Endothelial cell of umbilical vein (primary cell): ENCODE data around the gene MED8.

Source experiments
- CTCF ChIP-seq, 2 donors: IDR thresholded peaks; 1 replicate in 1 of 2; 2 replicates in 1 of 2; pipeline ENCODE4 v1.5.1; 2011; ENCODE audit warnings: low read length in 2 of 2, mild to moderate bottlenecking in 2 of 2, moderate library complexity in 2 of 2, control low read depth in 1 of 2, inconsistent platforms in 1 of 2, low read depth in 1 of 2; ENCODE audit not compliant: insufficient read depth in 1 of 2; ENCODE audit errors: extremely low read depth in 1 of 2
- EZH2 ChIP-seq: IDR thresholded peaks from 2 replicates; pipeline ENCODE4 v1.6.1; 2012; ENCODE audit warnings: borderline replicate concordance, low read depth, mild to moderate bottlenecking, moderate library complexity, low read length, inconsistent platforms; ENCODE audit not compliant: severe bottlenecking
- GATA2 ChIP-seq: IDR thresholded peaks from 2 replicates; pipeline ENCODE4 v1.7.0; 2011; ENCODE audit warnings: low read depth, mild to moderate bottlenecking, moderate library complexity, mixed read lengths, low read length; ENCODE audit not compliant: insufficient read length, insufficient read depth
- JUN ChIP-seq: IDR thresholded peaks from 2 replicates; pipeline ENCODE4 v1.6.1; 2011; ENCODE audit warnings: borderline replicate concordance, low read depth; ENCODE audit not compliant: insufficient read length, insufficient read depth
- MAX ChIP-seq: IDR thresholded peaks from 2 replicates; pipeline ENCODE4 v1.6.1; 2011; ENCODE audit not compliant: insufficient read depth, insufficient read length
- MYC ChIP-seq: IDR thresholded peaks from one replicate; pipeline ENCODE4 v1.6.1; 2011; ENCODE audit warnings: mild to moderate bottlenecking, low read depth, low read length
- POLR2A ChIP-seq: IDR thresholded peaks from 2 replicates; pipeline ENCODE4 v1.6.1; 2012; ENCODE audit warnings: low read depth, mild to moderate bottlenecking, control low read depth, low read length
- POLR2AphosphoS5 ChIP-seq: IDR thresholded peaks from 2 replicates; pipeline ENCODE4 v1.6.1; 2012; ENCODE audit warnings: low read depth, mild to moderate bottlenecking, control low read depth, low read length, moderate library complexity; ENCODE audit not compliant: insufficient read depth

GRCh38 chr1:43368646-43369020 lies 21.0 kb downstream of the MED8 start:
- TF ChIP-seq JUN (no peak), MYC (no peak), CTCF (IDR thresholded peaks at IDR 0.05; ENCODE audit: extremely low read depth in 1 of 2, insufficient read depth in 1 of 2, low read depth in 1 of 2, low read length in 2 of 2) (no peak), POLR2A (no peak), POLR2AphosphoS5 (no peak), EZH2 (no peak), GATA2 (no peak), MAX (no peak)
